ENCODE measurements around the gene ABHD12B. TPM values are rescaled to one million over a fixed set of nuclear protein-coding genes. Genes with fewer than 3 reads are reported as not detected.
A peak's percentile ranks its signal among the peaks of the same experiment; 100 is the strongest.

ABHD12B gene
- total RNA-seq, 1 donor from 2014 or later = not detected

DNA sequence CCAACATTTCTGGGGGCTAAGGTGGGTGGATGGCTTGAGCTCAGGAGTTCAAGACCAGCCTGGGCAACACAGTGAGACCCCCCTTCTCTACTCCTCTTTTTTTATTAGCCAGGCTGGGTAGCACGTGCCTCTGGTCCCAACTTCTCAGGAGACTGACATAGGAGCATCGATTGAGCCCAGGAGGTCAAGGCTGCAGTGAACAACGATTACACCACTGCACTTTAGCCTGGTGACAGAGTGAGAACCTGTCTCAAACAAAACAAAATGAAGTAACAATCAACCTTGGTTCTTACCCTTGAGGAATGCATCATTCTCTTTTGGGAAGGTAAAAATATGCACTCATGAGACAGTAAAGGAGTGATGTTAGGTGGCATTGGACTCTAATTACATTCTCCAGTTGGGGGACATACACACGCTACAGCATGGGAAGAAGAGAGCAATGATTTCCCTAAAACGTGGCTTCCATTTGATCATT, 37.0 kb upstream of the ABHD12B start:
- Mint-ChIP-seq H3K27me3 (no peaks in the 10 kb centered on the region), H3K36me3 (ENCODE audit: low read depth) (peaks cover 8% of the 10 kb centered on the region), H3K4me1 (peaks cover 51% of the 10 kb centered on the region), H3K27ac (peak overlapping the region; percentile 79), H3K9me3 (no peaks in the 10 kb centered on the region), H3K4me3 (peak overlapping the region; percentile 30)
- intact Hi-C loops (cut with micrococcal nuclease) = loop anchor here (1.0 to 5.0 kb wide), 4 partner anchors 25 to 523 kb away; partner anchors contain the start of genes DMAC2L and L2HGDH
- no peak for DNase-seq
- CTCF ChIA-PET = interaction anchor here (1.2 to 6.1 kb wide), 2 partner anchors 25 to 26 kb away, joined by 3 to 46 read pairs; no protein-coding TSS in a partner anchor
- POLR2A ChIA-PET = interaction anchor here (0.6 to 1.2 kb wide), 2 partner anchors 12 to 43 kb away, joined by 3 read pairs; no protein-coding TSS in a partner anchor
- ATAC-seq (ENCODE audit: low read depth) = no peak
- TF ChIP-seq, protein P1, sequence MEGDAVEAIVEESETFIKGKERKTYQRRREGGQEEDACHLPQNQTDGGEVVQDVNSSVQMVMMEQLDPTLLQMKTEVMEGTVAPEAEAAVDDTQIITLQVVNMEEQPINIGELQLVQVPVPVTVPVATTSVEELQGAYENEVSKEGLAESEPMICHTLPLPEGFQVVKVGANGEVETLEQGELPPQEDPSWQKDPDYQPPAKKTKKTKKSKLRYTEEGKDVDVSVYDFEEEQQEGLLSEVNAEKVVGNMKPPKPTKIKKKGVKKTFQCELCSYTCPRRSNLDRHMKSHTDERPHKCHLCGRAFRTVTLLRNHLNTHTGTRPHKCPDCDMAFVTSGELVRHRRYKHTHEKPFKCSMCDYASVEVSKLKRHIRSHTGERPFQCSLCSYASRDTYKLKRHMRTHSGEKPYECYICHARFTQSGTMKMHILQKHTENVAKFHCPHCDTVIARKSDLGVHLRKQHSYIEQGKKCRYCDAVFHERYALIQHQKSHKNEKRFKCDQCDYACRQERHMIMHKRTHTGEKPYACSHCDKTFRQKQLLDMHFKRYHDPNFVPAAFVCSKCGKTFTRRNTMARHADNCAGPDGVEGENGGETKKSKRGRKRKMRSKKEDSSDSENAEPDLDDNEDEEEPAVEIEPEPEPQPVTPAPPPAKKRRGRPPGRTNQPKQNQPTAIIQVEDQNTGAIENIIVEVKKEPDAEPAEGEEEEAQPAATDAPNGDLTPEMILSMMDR (IDR thresholded peaks at IDR 0.05) = no peak

- ChIA-PET CTCF (interaction anchor here (1.2 kb wide), 1 partner anchor 25 kb away, joined by 3 read pairs; no protein-coding TSS in a partner anchor), POLR2A (interaction anchor here (0.6 to 1.2 kb wide), 2 partner anchors 12 to 43 kb away, joined by 3 read pairs; no protein-coding TSS in a partner anchor)
- Mint-ChIP-seq H3K4me1 (peaks cover 49% of the 10 kb centered on the region), H3K27me3 (no peaks in the 10 kb centered on the region), H3K27ac (peak overlapping the region; percentile 79), H3K9me3 (no peaks in the 10 kb centered on the region), H3K36me3 (ENCODE audit: low read depth) (peaks cover 6% of the 10 kb centered on the region), H3K4me3 (peak overlapping the region; percentile 30)
- DNase-seq (no peak), ATAC-seq (ENCODE audit: low read depth) (peak; percentile 8)
- TF ChIP-seq, protein P1 (IDR thresholded peaks at IDR 0.05) = no peak
- intact Hi-C loops (cut with micrococcal nuclease) = loop anchor here (1.0 kb wide), 1 partner anchor 25 kb away; no protein-coding TSS in a partner anchor
Observed at GRCh38 chr14:50835280-50835679, 36.6 kb upstream of the ABHD12B start.

- intact Hi-C loops (cut with micrococcal nuclease) = no loop called here
Observed at GRCh38 chr14:50836515-50836914, 35.3 kb upstream of the ABHD12B start.

DNA sequence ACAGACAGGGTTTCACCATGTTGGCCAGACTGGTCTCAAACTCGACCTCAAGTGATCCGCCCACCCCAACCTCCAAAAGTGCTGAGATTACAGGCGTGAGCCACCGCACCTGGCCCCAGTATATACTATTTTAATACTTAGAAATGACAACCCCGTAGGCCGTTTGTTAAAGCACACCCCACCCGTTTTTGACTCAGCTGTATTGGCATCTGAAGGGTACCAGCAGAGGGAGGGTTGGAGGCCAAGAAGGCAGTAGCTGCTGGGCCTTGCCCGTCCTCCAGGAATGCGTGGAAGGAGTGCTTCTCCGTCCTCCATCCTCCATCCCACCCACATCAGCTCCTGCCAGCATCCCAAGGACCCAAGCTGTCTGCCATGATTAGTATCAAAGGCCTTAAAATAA, 34.6 kb upstream of the ABHD12B start:
- ChIA-PET POLR2A (no interaction called here), CTCF (no interaction called here)
- DNase-seq (no peak), ATAC-seq (ENCODE audit: low read depth) (no peak)
- Mint-ChIP-seq H3K4me1 (peaks cover 40% of the 10 kb centered on the region), H3K27me3 (no peaks in the 10 kb centered on the region), H3K27ac (no peak overlapping the region), H3K4me3 (no peak overlapping the region), H3K36me3 (ENCODE audit: low read depth) (no peaks in the 10 kb centered on the region), H3K9me3 (no peaks in the 10 kb centered on the region)
- TF ChIP-seq, protein P1 (IDR thresholded peaks at IDR 0.05) = no peak
- intact Hi-C loops (cut with micrococcal nuclease) = no loop called here

More at GRCh38 chr14:50836515-50836914, 35.3 kb upstream of the ABHD12B start:
- DNase-seq (no peak), ATAC-seq (ENCODE audit: low read depth) (no peak)
- TF ChIP-seq, protein P1 (IDR thresholded peaks at IDR 0.05) = no peak
- Mint-ChIP-seq H3K9me3 (no peaks in the 10 kb centered on the region), H3K4me3 (no peak overlapping the region), H3K36me3 (ENCODE audit: low read depth) (peaks cover 2% of the 10 kb centered on the region), H3K4me1 (peaks cover 47% of the 10 kb centered on the region), H3K27ac (no peak overlapping the region), H3K27me3 (no peaks in the 10 kb centered on the region)
- POLR2A ChIA-PET = no interaction called here
- CTCF ChIA-PET = no interaction called here

- Mint-ChIP-seq H3K4me3 (no peak overlapping the region), H3K27ac (no peak overlapping the region), H3K36me3 (ENCODE audit: low read depth) (no peaks in the 10 kb centered on the region), H3K9me3 (no peaks in the 10 kb centered on the region), H3K4me1 (peaks cover 34% of the 10 kb centered on the region), H3K27me3 (no peaks in the 10 kb centered on the region)
- intact Hi-C loops (cut with micrococcal nuclease) = no loop called here
- DNase-seq (no peak), ATAC-seq (ENCODE audit: low read depth) (no peak)
- CTCF ChIA-PET = interaction anchor here (2.3 kb wide), 1 partner anchor 21 kb away, joined by 19 read pairs; no protein-coding TSS in a partner anchor
- TF ChIP-seq, protein P1 (IDR thresholded peaks at IDR 0.05) = no peak
- POLR2A ChIA-PET = interaction anchor here (1.8 kb wide), 1 partner anchor 25 kb away, joined by 4 read pairs; no protein-coding TSS in a partner anchor
Observed at GRCh38 chr14:50837850-50838470, 33.9 kb upstream of the ABHD12B start.

Measured in activated B cell treated with CpG ODN at 0.5 μM for 24 hours (primary cell).